GM19099 (cell line): ENCODE results near the gene TRABD.

Experiments used
- POLR2A ChIP-seq: IDR thresholded peaks from 3 replicates; pipeline ENCODE4 v1.6.1; 2011; ENCODE audit warnings: low read depth; ENCODE audit not compliant: insufficient read length; ENCODE audit errors: extremely low read depth

TRABD gene

DNA sequence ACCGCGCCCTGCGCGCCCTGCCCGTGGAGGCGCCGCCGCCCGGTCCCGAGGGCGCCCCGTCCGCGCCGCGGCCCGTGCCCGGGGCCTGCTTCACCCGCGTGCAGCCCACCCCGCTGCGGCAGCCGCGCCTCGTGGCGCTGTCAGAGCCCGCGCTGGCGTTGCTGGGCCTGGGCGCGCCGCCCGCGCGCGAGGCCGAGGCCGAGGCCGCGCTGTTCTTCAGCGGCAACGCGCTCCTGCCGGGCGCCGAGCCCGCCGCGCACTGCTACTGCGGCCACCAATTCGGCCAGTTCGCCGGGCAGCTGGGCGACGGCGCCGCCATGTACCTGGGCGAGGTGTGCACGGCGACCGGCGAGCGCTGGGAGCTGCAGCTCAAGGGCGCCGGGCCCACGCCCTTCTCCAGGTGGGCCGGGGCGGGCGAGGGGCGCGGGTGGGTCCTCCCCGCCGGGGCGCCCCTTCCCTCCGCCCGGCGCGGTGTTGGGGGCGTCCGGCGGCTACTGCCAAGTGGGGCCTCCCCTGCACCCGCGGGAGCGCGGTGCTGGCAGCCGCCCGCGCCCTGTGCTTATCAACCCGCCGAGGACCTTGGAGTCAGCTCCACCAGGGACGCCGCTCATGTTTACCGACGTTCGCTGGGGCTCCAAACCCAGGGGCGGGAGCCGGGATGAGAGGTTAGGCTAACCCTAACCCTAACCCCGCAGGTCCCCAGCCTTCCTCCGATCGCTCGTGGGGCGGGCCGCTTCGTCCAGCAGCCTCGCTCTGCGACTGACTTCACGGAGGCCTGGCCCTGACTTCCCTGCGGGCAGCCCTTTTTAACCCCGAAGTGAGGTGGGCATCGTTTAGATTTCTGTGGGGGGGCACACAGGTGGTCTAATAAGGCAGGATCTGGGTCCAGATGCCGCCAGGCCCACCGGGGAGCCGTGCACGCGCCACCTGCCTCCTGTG, 15.7 kb downstream of the TRABD start:
- TF ChIP-seq POLR2A = no peak

DNA sequence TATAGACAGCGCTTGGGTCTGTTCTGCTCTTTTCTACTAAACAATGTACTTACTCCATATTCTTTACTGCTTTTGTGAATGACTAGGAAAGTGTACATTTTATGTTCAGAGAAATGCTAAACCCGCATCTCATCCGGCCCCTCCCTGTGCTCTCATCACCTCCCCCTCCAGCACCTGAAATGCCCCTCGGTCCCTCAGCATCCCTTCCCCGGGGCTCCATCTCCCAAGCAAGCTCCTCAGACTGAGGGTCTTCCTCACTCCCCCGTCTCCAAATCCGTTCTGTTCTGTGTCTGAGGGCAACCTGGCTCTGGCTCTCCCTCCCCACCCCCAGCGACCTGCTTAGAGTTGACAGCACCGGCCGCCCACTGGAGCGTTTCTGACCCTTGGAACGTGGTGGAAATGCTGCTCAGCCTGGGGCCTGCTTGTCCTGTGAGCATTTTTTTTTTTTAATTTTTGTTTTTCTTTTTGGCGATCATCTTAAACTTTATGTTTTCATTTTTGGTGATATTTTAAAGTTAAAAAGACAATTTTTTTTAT, 16.5 kb downstream of the TRABD start:
- no peak for TF ChIP-seq POLR2A

DNA sequence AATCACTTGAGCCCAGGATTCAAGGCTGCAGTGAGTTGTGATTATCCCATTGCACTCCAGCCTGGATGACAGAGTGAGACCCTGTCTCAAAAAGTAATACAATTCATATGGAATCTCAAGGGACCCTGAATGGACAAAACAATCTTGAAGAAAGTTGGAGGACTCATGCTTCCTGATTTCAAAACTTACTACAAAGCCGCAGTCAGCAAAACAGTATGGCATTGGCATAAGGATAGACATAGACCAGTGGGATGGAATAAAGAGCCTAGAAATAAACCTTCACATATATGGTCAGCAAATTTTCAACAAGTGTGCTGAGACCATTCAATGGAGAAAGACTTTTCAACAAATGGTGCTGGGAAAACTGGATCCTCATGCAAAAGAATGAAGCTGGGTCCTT, 17.6 kb downstream of the TRABD start:
- no peak for TF ChIP-seq POLR2A

DNA sequence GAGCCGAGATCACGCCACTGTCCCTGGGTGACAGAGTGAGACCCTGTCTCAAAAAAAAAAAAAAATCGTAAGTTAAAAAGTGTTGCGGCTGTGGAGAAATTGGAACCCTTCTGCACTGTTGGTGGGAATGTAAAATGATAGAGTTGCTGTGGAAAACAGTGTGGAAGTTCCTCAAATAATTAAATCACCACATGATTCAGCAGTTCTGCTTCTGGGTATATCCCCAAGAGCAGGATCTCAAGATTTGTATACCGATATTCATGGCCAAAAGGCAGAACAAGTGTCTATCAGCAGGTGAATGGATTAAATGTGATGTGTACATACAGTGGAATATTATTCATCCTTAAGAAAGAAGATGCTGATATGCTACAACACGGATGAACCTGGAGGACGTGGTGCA, 18.9 kb downstream of the TRABD start:
- no peak for TF ChIP-seq POLR2A

DNA sequence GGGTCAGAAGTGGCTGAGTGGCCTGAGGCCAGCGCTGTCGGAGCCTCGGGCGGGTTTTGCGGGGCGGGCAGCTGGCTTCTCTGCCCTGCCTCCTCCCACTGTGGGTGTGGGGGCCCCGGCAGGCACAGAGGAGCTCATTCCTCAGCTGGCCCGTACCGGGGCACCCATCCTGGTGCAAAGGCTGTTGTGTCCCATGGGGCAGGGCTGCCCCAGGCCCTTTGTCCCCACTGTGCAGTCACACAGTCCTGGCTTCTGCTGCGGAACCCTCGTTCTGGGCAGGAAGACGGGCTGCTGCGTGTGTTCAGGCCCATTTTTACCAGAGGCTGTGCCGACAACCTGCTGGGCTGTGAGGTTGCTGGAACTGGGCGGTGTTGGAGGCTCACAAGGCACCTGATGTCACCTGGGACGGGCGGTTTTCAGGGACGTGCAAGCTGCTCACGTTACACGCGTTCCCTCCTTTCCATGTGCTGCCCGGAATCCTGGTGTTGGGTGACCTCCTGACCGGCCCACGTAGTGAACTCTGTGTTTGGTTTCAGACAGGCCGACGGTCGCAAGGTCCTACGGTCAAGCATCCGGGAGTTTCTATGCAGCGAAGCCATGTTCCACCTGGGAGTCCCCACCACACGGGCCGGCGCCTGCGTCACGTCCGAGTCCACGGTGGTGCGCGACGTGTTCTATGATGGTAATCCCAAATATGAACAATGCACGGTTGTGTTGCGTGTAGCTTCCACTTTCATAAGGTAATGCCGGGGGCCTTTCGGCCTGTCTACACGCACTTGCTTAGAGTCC, 20.3 kb downstream of the TRABD start:
- TF ChIP-seq POLR2A = no peak

DNA sequence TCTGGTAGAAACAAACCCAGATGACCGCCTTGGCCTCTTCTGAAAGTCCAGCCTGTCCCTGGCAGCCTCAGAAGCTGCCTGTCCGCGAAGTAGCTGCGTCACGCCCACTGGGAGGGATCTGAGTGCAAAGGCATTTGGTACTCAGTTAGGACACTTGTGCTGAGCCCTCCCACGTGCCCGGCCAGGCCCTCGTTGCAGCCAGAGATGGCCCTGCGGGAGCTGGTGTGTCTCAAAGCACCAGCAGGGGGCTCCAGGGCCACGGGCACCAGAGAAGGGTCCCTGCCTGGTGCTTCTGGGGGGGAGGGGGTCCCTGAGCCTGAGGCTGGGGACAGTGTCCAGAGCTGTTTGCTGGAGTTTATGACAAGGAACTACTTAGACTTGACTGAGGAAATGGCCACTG, 20.9 kb downstream of the TRABD start:
- no peak for TF ChIP-seq POLR2A

DNA sequence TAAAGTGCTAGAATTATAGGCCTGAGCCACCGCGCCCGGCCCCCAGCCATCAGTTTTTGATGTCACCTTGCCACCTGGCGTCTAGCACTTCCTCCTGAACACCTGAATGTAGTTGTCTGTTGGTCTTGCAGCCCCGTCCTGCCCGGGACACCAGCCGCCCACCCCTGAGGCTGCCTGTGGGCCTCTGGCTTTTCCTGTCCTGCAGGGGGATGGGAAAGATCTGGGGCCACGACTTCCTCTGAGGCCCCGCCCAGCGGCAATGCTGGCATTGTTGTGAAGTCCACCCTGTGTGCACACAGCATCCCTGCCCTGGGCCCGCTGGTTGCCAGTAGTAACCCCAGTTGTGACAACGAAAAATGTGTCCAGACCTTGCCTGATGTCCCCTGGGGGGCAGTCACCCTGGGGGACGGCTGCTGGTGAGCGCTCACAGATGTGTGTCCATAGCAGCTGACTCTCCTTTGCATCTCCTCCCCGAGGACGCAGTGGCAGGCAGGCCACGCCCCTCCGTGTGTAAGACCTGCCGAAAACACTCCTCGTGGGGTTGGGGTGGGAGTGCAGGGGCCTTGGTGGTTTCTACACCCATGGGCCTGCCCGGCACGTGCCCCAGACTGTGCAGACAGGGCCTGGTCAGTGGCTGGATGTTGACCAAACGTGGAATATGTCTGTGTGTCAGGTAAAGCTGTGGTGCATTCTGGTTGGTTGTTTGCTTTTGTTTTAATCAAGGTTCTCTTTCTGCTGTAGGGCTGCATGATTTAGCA, 21.8 kb downstream of the TRABD start:
- no peak for TF ChIP-seq POLR2A

DNA sequence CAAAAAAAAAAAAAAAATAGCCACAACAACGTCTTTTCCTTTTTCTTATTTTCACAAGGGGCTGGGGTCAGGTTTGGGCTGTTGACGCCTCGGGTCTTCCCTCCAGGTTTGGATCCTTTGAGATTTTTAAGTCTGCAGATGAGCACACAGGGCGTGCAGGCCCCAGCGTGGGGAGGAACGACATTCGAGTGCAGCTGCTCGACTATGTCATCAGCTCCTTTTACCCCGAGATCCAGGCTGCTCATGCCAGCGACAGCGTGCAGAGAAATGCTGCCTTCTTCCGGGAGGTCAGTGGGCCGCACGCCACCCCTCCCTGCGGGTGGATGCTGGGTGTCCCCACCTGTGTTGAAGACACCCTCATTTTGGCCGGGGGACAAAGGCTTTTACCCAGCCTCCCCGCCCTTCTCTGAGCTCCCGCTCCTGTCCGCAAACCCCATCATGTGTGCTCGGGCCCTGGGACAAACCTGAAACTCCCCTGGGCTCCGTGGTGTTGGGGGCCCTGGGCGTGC, 22.8 kb downstream of the TRABD start:
- TF ChIP-seq POLR2A = no peak

DNA sequence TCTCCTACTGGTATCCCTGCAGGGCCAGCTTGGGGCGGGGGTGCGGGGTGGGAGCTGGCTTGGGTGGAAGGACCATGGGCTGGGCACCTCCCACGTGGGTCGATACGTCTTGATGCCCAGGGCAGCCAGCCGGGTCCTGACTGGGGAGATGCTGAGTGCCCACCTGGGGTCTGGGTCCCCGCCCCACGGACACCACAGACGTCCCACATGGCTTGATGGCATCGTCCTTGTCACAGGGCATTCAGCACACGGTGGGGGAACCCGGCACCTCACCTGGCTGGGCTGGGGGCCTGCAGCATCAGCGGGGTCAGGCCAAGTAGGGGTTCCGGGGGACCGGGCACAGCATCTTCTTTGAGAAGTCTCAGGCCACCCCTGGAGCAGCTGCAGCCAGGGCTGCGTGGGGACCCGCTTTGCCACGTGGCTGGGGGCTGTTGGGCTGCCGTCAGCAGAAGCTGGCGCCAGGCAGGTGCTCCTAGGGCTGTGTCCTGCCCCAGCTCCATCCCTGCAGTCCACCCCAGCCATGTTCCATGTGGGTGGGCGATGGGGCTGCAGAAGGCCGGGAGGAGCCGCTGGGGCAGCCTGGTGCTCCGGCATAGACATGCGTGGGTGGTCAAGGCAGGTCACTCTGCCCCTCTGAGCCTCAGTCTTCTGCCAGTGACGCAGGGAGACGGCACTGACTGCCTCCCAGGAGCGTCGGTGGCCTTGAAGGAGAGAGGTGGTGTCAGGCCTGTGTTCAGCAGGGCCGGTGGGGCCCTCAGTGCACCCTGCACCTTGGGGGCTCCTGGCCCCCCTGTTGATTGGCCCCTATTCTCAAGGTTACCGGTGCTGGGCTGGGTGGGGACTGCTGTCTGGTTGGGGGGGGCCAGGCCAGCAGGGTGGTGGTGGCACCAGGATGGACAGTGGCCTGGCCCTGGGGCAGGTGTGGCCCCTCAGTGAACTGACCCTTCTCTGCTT, 23.5 kb downstream of the TRABD start:
- no peak for TF ChIP-seq POLR2A

DNA sequence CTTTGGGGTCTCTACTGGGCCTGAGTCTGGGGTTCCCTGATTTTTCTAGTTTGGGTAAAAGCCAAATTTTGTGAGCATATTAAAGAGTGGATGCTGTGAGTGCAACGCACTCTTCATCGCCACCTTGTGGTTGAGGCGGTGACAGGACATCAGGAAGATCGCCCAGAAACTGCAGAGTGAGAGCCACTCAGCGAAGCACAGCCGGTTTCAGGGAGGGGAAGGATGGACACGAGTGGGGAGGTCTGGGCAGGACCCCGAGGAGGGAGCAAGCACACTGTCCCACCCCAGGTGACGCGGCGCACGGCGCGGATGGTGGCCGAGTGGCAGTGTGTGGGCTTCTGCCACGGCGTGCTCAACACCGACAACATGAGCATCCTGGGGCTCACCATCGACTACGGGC, 24.2 kb downstream of the TRABD start:
- TF ChIP-seq POLR2A = no peak

DNA sequence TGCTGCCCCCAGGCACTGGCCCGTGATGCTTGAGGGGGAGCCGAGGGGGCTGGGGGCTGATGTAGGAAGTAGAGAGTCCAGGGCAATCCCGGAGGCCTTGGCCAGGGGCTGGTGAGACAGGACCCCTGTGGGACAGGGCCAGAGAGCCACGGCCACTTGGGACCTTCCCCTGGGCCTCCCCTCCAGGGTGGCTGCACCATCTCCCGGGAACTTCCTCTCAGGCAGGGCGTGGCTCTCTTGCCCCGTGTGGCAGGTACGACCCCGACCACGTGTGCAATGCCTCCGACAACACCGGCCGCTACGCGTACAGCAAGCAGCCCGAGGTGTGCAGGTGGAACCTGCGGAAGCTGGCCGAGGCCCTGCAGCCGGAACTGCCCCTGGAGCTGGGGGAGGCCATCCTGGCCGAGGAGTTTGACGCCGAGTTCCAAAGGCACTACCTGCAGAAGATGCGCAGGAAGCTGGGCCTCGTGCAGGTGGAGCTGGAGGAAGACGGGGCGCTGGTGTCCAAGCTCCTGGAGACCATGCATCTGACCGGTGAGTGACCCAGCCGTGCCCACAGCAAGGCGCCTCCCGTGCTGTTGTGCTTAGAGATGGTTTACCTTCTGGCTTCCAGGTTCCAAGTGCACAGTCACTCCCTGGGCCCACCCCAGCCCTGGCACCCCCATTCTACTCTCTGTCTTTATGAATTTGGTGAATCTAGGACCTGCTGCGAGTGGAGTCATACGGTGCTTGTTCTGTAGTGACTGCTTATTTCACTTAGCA, 24.8 kb downstream of the TRABD start:
- no peak for TF ChIP-seq POLR2A

DNA sequence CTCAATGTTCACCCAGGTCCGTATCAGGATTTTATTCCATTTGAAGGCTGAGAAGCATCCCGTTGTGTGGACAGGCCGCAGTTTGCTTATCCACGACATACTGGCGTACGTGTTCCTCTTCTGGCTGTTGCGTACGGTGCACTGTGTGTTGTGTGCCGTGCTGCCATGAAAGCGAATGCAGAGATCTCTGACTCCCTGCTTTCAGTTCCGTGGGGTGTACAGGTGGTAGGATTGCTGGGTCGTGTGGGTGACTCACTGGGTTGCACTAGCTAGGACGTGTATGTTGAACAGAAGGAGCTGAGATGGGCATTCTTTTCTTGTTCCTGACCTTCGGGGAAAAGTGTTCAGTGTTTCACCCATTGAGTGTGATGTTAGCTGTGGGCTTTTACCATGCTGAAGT, 25.4 kb downstream of the TRABD start:
- no peak for TF ChIP-seq POLR2A

DNA sequence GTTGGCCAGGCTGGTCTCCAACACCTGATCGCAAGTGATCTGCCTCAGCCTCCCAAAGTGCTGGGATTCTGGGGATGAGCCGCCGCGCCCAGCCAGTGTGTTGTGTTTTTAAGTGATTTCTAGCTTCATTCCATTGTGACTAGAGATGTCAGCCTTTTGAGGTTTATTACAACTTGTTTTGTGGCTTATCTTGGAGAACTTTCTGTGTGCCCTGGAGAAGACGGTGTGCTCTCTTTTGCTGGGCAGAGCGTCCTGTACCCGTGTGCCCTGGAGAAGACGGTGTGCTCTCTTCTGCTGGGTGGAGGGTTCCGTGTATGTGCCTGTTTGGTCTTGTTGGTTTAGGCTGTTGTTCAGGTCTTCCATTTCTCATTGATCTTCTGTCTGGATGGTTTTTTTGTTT, 27.6 kb downstream of the TRABD start:
- TF ChIP-seq POLR2A = no peak

DNA sequence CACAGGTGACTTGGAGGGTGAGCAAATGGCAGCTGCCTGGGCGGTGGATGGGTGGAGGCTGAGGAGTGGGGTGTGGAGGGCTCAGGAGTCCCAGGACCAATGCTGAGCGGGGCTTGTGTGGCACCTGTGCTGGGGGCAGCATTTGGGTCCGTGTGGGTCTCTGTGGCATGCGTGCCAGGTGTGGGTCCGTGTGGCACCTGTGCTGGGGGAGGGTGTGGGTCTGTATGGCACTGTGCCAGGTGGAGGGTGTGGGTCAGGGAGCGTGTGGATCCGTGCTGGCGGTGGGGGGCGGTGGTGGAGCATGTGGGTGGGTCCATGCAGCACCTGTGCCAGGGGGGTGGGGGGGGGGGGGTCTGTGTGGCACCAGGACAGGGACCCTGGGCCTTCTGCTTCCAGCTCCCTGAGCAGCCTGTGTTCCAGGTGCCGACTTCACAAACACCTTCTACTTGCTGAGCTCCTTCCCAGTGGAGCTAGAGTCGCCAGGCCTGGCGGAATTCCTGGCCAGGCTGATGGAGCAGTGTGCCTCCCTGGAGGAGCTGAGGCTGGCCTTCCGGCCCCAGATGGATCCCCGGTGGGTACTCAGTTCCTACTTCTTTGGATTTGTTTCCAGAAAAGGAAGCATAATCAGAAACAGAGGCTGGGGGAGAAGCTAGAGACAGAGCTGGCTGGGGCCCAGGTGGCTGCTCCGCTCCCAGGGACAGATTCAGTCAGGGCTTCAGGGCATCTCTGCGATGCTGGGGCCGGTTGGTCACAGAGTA, 29.8 kb downstream of the TRABD start:
- TF ChIP-seq POLR2A = no peak
